Muscle of leg (tissue), 11 donors: ENCODE measurements around the gene PCDHGA8. TPM values are rescaled to one million over a fixed set of nuclear protein-coding genes. Genes with fewer than 3 reads are reported as not detected.
A peak's percentile ranks its signal among the peaks of the same experiment; 100 is the strongest.

Experiments used
- DNase-seq: peaks from one replicate; pipeline ENCODE4 v3.0.0; 2013
- H3K27ac ChIP-seq: one replicate; pipeline ENCODE4 v1.5.1; 2013; ENCODE audit warnings: mild to moderate bottlenecking, low read length, control low read depth
- H3K27me3 ChIP-seq: one replicate; pipeline ENCODE4 v1.6.1; 2013; ENCODE audit warnings: low read length; ENCODE audit not compliant: control insufficient read depth, insufficient read depth
- H3K36me3 ChIP-seq: one replicate; pipeline ENCODE4 v1.6.1; 2013; ENCODE audit warnings: low read length; ENCODE audit not compliant: control insufficient read depth, insufficient read depth
- H3K4me1 ChIP-seq: one replicate; pipeline ENCODE4 v1.6.1; 2013; ENCODE audit warnings: low read length; ENCODE audit not compliant: control insufficient read depth, insufficient read depth
- H3K4me3 ChIP-seq: one replicate; pipeline ENCODE4 v1.5.1; 2013; ENCODE audit warnings: low read length, control low read depth
- H3K9me3 ChIP-seq: replicated peaks from 2 replicates; pipeline ENCODE4 v1.6.1; 2013; ENCODE audit warnings: low read depth, low read length; ENCODE audit not compliant: control insufficient read depth
- WGBS: methylation state at CpG from one replicate; pipeline ENCODE4 v1.1.5; 2013; ENCODE audit warnings: missing lambda C conversion rate; ENCODE audit not compliant: insufficient coverage; 5-methylcytosine and 5-hydroxymethylcytosine counted together
- polyA plus RNA-seq, 8 donors: library from polyadenylated mRNA; unstranded; fragments of 120-200 nt; gene quantifications; one replicate each; pipeline versions ENCODE4 v1.2.1 to v1.2.3, GENCODE V29; 2013; ENCODE audit warnings: inconsistent platforms in 1 of 8, low replicate concordance in 1 of 8; ENCODE audit not compliant: insufficient read length in 8 of 8, insufficient read depth in 1 of 8
- total RNA-seq: library from RNA; stranded (reverse); fragments of 120-200 nt; gene quantifications from one replicate; pipeline ENCODE4 v1.2.4, GENCODE V29; 2013

Gene PCDHGA8
- total and polyA plus RNA-seq, 9 donors: 0.31 to 1.6 (median 0.64) TPM

GRCh38 chr5:141354900-141355469 is 37.4 kb upstream of the PCDHGA8 start, which contains the start of gene PCDHGA4:
PCDHGA4 (plus strand) TSS chr5:141355021; CDS start chr5:141355108, 87 bp downstream.
- WGBS: 16% methylated on average over 29 of the region's 29 CpGs
- Histone ChIP-seq H3K9me3 (peaks cover 59% of the 10 kb centered on the region), H3K4me3 (no peak within 1 kb of the TSS), H3K27me3 (peaks cover 3% of the 10 kb centered on the region), H3K27ac (no peak within 1 kb of the TSS), H3K36me3 (no peaks in the 10 kb centered on the region), H3K4me1 (no peaks in the 10 kb centered on the region)
- peak; percentile 0 for DNase-seq

GRCh38 chr5:141355641-141356040 is 36.8 kb upstream of the PCDHGA8 start:
- Histone ChIP-seq H3K9me3 (peaks cover 60% of the 10 kb centered on the region), H3K36me3 (no peaks in the 10 kb centered on the region), H3K27ac (no peak overlapping the region), H3K4me1 (no peaks in the 10 kb centered on the region), H3K27me3 (peaks cover 2% of the 10 kb centered on the region), H3K4me3 (no peak overlapping the region)
- 70% methylated on average over 22 of the region's 24 CpGs for WGBS
- DNase-seq: no peak

GRCh38 chr5:141356133-141356532 is 36.3 kb upstream of the PCDHGA8 start:
- 75% methylated on average over 3 of the region's 5 CpGs for WGBS
- H3K4me1 ChIP-seq: no peaks in the 10 kb centered on the region
- peaks cover 61% of the 10 kb centered on the region for H3K9me3 ChIP-seq
- H3K4me3 ChIP-seq: no peak overlapping the region
- no peak overlapping the region for H3K27ac ChIP-seq
- no peaks in the 10 kb centered on the region for H3K36me3 ChIP-seq
- DNase-seq: no peak
- H3K27me3 ChIP-seq: peaks cover 2% of the 10 kb centered on the region

- H3K4me1 ChIP-seq: no peaks in the 10 kb centered on the region
- DNase-seq: no peak
- no peak overlapping the region for H3K4me3 ChIP-seq
Observed at GRCh38 chr5:141356950-141357349, 35.5 kb upstream of the PCDHGA8 start.

GRCh38 chr5:141359790-141360426 is 32.5 kb upstream of the PCDHGA8 start, which contains the start of gene PCDHGB2:
PCDHGB2 (plus strand) TSS chr5:141359994; CDS start chr5:141360136, 142 bp downstream.
- peaks cover 74% of the 10 kb centered on the region for H3K9me3 ChIP-seq
- DNase-seq: peak; percentile 14
- H3K27me3 ChIP-seq: peaks cover 10% of the 10 kb centered on the region
- peak within 1 kb of the TSS; percentile 18 for H3K4me3 ChIP-seq
- no peaks in the 10 kb centered on the region for H3K36me3 ChIP-seq
- WGBS: 22% methylated on average over 16 of the region's 24 CpGs
- H3K27ac ChIP-seq: no peak within 1 kb of the TSS
- no peaks in the 10 kb centered on the region for H3K4me1 ChIP-seq

More at GRCh38 chr5:141356950-141357349, 35.5 kb upstream of the PCDHGA8 start:
- Histone ChIP-seq H3K27me3 (no peaks in the 10 kb centered on the region), H3K9me3 (peaks cover 61% of the 10 kb centered on the region), H3K27ac (no peak overlapping the region), H3K36me3 (no peaks in the 10 kb centered on the region)
- WGBS: 67% methylated on average over 19 of the region's 19 CpGs

- DNase-seq: no peak
- Histone ChIP-seq H3K27ac (no peak overlapping the region), H3K36me3 (no peaks in the 10 kb centered on the region), H3K27me3 (peaks cover 14% of the 10 kb centered on the region), H3K4me3 (no peak overlapping the region), H3K4me1 (no peaks in the 10 kb centered on the region), H3K9me3 (peaks cover 78% of the 10 kb centered on the region)
- WGBS: 50% methylated on average over 8 of the region's 15 CpGs
Observed at GRCh38 chr5:141360685-141361084, 31.7 kb upstream of the PCDHGA8 start.

GRCh38 chr5:141362719-141363118 is 29.7 kb upstream of the PCDHGA8 start:
- H3K27me3 ChIP-seq: peaks cover 14% of the 10 kb centered on the region
- no peaks in the 10 kb centered on the region for H3K4me1 ChIP-seq
- H3K27ac ChIP-seq: no peak overlapping the region
- H3K9me3 ChIP-seq: peaks cover 69% of the 10 kb centered on the region
- no peak for DNase-seq
- no peak overlapping the region for H3K4me3 ChIP-seq
- no peaks in the 10 kb centered on the region for H3K36me3 ChIP-seq

GRCh38 chr5:141363952-141364660 is 28.3 kb upstream of the PCDHGA8 start, which contains the start of gene PCDHGA5:
PCDHGA5 (plus strand) TSS chr5:141364162; CDS start chr5:141364331, 169 bp downstream.
- H3K27me3 ChIP-seq: peaks cover 14% of the 10 kb centered on the region
- 14% methylated on average over 27 of the region's 34 CpGs for WGBS
- H3K4me1 ChIP-seq: no peaks in the 10 kb centered on the region
- H3K36me3 ChIP-seq: no peaks in the 10 kb centered on the region
- peak; percentile 22 for DNase-seq
- H3K4me3 ChIP-seq: peak within 1 kb of the TSS; percentile 8
- H3K9me3 ChIP-seq: peaks cover 63% of the 10 kb centered on the region
- no peak within 1 kb of the TSS for H3K27ac ChIP-seq

GRCh38 chr5:141366016-141366896 is 26.2 kb upstream of the PCDHGA8 start:
- DNase-seq: no peak
- Histone ChIP-seq H3K36me3 (no peaks in the 10 kb centered on the region), H3K4me1 (no peaks in the 10 kb centered on the region), H3K4me3 (no peak overlapping the region), H3K27me3 (peaks cover 20% of the 10 kb centered on the region), H3K27ac (no peak overlapping the region), H3K9me3 (peaks cover 62% of the 10 kb centered on the region)
- WGBS: 49% methylated on average over 40 of the region's 46 CpGs
